Stimulated activated CD8-positive, alpha-beta memory T cell treated with anti-CD3 and anti-CD28 coated beads, Interleukin-12 subunit alpha, Interleukin-12 subunit beta, amount 100 ng/mL, for 4 hours (primary cell): ENCODE measurements around the gene POLR1A.

Experiments used
- DNase-seq: peaks from one replicate; pipeline ENCODE4 v3.0.0-alpha.2; 2020; ENCODE audit warnings: low read depth

POLR1A gene

GRCh38 chr2:86037795-86038192 lies 67.9 kb downstream of the POLR1A start:
- no peak for DNase-seq

GRCh38 chr2:86037141-86037794 lies 68.4 kb downstream of the POLR1A start:
- DNase-seq, result peak; percentile 47

GRCh38 chr2:86036669-86037138 lies 69.0 kb downstream of the POLR1A start:
- peak; percentile 16 for DNase-seq

- peak; percentile 27 for DNase-seq
These were observed 69.6 kb downstream of the POLR1A start for GRCh38 chr2:86035883-86036668.

- no peak for DNase-seq
These were observed 70.3 kb downstream of the POLR1A start for GRCh38 chr2:86035376-86035882.

- DNase-seq, result no peak
These were observed 71.7 kb downstream of the POLR1A start for GRCh38 chr2:86033751-86034692.

- DNase-seq, result no peak
These were observed 72.7 kb downstream of the POLR1A start for GRCh38 chr2:86032861-86033595.

GRCh38 chr2:86031606-86032005 lies 74.1 kb downstream of the POLR1A start:
- DNase-seq, result no peak

GRCh38 chr2:86031151-86031550 lies 74.5 kb downstream of the POLR1A start:
- no peak for DNase-seq

GRCh38 chr2:86029873-86030272 lies 75.8 kb downstream of the POLR1A start:
- no peak for DNase-seq

GRCh38 chr2:86028766-86029381 lies 76.8 kb downstream of the POLR1A start:
- DNase-seq, result no peak

GRCh38 chr2:86027922-86028765 lies 77.5 kb downstream of the POLR1A start:
- no peak for DNase-seq

- DNase-seq, result no peak
These were observed 78.3 kb downstream of the POLR1A start for GRCh38 chr2:86027196-86027921.

- no peak for DNase-seq
These were observed 79.0 kb downstream of the POLR1A start for GRCh38 chr2:86026744-86027065.

- DNase-seq, result no peak
These were observed 79.5 kb downstream of the POLR1A start for GRCh38 chr2:86025976-86026743.

GRCh38 chr2:86025229-86025820 lies 80.4 kb downstream of the POLR1A start:
- DNase-seq, result no peak

GRCh38 chr2:86023366-86023712 lies 82.3 kb downstream of the POLR1A start:
- no peak for DNase-seq

- DNase-seq, result no peak
These were observed 82.9 kb downstream of the POLR1A start for GRCh38 chr2:86022661-86023365.
